H1 (cell line): ENCODE results near the gene FOXK1. TPM values are rescaled to one million over a fixed set of nuclear protein-coding genes. Genes with fewer than 3 reads are reported as not detected.

Experiments used
- BACH1 ChIP-seq: IDR thresholded peaks from 2 replicates; pipeline ENCODE4 v1.6.1; 2012; ENCODE audit warnings: low read length, improper control_type of control experiment
- BCL11A ChIP-seq, 2 experiments: IDR thresholded peaks; one replicate each; pipeline ENCODE4 v1.6.1; 2011; ENCODE audit warnings: low read depth in 2 of 2, low read length in 2 of 2, mild to moderate bottlenecking in 2 of 2
- BRCA1 ChIP-seq: IDR thresholded peaks from 2 replicates; pipeline ENCODE4 v1.6.1; 2012; ENCODE audit warnings: low read depth, low read length, improper control_type of control experiment
- CEBPB ChIP-seq: IDR thresholded peaks from 2 replicates; pipeline ENCODE4 v1.6.1; 2012; ENCODE audit warnings: low read depth, low read length
- CTBP2 ChIP-seq: IDR thresholded peaks from 2 replicates; pipeline ENCODE4 v1.7.0; 2011; ENCODE audit warnings: borderline replicate concordance, mild to moderate bottlenecking, moderate library complexity, mixed read lengths, low read length; ENCODE audit not compliant: insufficient read depth, insufficient read length
- FOSL1 ChIP-seq: IDR thresholded peaks from 2 replicates; pipeline ENCODE4 v1.6.1; 2011; ENCODE audit warnings: mild to moderate bottlenecking, low read depth, low read length, moderate library complexity; ENCODE audit not compliant: insufficient read depth
- MAFK ChIP-seq: IDR thresholded peaks from 2 replicates; pipeline ENCODE4 v1.6.1; 2012; ENCODE audit warnings: low read depth, mild to moderate bottlenecking, improper control_type of control experiment, low read length
- POLR2AphosphoS5 ChIP-seq: IDR thresholded peaks from 2 replicates; pipeline ENCODE4 v1.6.1; 2011; ENCODE audit warnings: low read depth, low read length
- RAD21 ChIP-seq, 2 experiments: IDR thresholded peaks in 1 of 2; conservative IDR thresholded peaks in 1 of 2; 2 replicates each; pipeline ENCODE4 v1.6.1; 2011; ENCODE audit warnings: low read depth in 2 of 2, low read length in 2 of 2, improper control_type of control experiment in 1 of 2, inconsistent platforms in 1 of 2, mild to moderate bottlenecking in 1 of 2, moderate library complexity in 1 of 2
- SAP30 ChIP-seq: fragments of 300-600 bp; sonication (generic); IDR thresholded peaks from 2 replicates; pipeline ENCODE4 v1.7.1; 2012; ENCODE audit warnings: low read length, moderate library complexity, mild to moderate bottlenecking, inconsistent platforms; ENCODE audit not compliant: insufficient read depth, insufficient replicate concordance
- polyA plus RNA-seq, 7 experiments: library from polyadenylated mRNA; depleted of rRNA in 3 of 7; stranded (reverse) in 5 of 7; unstranded in 2 of 7; fragments of >200 nt in 5 of 7; fragments of 200-250 nt in 2 of 7; gene quantifications; 1 replicate in 5 of 7; 2 replicates in 1 of 7; 4 replicates in 1 of 7; pipeline versions ENCODE4 v1.2.1 to v1.2.3, GENCODE V29; 2011 to 2013; ENCODE audit warnings: missing spikeins in 2 of 7, mixed read lengths in 2 of 7
- total RNA-seq: library from RNA; stranded (reverse); fragmentation: NEBNext Ultra II Directional; extraction: Animal tissue kit (Norgen Biotek cat#: 25700); gene quantifications from 2 replicates; pipeline ENCODE4 v1.2.1, GENCODE V29; 2021
- TF ChIP-seq, protein P1 (sequence below): fragments of 300-600 bp; sonication (generic); IDR thresholded peaks from 2 replicates; pipeline ENCODE4 v1.7.1; 2012; ENCODE audit warnings: low read length, moderate library complexity, mild to moderate bottlenecking, inconsistent platforms; ENCODE audit not compliant: insufficient replicate concordance

FOXK1 gene
- total and polyA plus RNA-seq, 2 of the 8 experiments (the other 6 are each of a cell fraction or from before 2014, with no cell fraction given), result 2.0 to 8.5 TPM

DNA sequence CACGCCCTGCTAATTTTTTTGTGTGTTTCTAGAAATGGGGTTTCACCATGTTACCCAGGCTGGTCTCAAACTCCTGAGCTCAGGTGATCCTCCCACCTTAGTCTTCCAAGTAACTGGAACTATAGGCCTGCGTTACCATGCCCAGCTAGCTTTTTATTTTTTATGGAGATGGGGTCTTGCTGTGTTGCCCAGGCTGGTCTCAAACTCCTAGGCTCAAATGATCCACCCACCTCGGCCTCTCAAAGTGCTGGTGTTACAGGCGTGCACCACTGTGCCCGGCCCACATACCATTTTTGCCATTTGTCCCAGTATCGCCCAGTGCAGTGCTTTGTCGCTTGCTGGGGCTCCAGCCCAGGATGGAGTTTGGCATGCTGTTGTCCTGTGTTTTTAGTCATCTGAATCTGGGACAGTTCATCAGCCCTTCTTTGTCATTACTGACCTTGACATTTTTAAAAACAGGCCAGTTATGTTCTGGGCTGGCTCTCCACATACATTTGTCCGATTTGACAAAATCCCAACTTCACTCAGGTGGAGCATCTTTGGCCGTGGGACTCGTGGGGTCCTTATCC is 16.7 kb downstream of the FOXK1 start (continued):
- TF ChIP-seq, protein P1, sequence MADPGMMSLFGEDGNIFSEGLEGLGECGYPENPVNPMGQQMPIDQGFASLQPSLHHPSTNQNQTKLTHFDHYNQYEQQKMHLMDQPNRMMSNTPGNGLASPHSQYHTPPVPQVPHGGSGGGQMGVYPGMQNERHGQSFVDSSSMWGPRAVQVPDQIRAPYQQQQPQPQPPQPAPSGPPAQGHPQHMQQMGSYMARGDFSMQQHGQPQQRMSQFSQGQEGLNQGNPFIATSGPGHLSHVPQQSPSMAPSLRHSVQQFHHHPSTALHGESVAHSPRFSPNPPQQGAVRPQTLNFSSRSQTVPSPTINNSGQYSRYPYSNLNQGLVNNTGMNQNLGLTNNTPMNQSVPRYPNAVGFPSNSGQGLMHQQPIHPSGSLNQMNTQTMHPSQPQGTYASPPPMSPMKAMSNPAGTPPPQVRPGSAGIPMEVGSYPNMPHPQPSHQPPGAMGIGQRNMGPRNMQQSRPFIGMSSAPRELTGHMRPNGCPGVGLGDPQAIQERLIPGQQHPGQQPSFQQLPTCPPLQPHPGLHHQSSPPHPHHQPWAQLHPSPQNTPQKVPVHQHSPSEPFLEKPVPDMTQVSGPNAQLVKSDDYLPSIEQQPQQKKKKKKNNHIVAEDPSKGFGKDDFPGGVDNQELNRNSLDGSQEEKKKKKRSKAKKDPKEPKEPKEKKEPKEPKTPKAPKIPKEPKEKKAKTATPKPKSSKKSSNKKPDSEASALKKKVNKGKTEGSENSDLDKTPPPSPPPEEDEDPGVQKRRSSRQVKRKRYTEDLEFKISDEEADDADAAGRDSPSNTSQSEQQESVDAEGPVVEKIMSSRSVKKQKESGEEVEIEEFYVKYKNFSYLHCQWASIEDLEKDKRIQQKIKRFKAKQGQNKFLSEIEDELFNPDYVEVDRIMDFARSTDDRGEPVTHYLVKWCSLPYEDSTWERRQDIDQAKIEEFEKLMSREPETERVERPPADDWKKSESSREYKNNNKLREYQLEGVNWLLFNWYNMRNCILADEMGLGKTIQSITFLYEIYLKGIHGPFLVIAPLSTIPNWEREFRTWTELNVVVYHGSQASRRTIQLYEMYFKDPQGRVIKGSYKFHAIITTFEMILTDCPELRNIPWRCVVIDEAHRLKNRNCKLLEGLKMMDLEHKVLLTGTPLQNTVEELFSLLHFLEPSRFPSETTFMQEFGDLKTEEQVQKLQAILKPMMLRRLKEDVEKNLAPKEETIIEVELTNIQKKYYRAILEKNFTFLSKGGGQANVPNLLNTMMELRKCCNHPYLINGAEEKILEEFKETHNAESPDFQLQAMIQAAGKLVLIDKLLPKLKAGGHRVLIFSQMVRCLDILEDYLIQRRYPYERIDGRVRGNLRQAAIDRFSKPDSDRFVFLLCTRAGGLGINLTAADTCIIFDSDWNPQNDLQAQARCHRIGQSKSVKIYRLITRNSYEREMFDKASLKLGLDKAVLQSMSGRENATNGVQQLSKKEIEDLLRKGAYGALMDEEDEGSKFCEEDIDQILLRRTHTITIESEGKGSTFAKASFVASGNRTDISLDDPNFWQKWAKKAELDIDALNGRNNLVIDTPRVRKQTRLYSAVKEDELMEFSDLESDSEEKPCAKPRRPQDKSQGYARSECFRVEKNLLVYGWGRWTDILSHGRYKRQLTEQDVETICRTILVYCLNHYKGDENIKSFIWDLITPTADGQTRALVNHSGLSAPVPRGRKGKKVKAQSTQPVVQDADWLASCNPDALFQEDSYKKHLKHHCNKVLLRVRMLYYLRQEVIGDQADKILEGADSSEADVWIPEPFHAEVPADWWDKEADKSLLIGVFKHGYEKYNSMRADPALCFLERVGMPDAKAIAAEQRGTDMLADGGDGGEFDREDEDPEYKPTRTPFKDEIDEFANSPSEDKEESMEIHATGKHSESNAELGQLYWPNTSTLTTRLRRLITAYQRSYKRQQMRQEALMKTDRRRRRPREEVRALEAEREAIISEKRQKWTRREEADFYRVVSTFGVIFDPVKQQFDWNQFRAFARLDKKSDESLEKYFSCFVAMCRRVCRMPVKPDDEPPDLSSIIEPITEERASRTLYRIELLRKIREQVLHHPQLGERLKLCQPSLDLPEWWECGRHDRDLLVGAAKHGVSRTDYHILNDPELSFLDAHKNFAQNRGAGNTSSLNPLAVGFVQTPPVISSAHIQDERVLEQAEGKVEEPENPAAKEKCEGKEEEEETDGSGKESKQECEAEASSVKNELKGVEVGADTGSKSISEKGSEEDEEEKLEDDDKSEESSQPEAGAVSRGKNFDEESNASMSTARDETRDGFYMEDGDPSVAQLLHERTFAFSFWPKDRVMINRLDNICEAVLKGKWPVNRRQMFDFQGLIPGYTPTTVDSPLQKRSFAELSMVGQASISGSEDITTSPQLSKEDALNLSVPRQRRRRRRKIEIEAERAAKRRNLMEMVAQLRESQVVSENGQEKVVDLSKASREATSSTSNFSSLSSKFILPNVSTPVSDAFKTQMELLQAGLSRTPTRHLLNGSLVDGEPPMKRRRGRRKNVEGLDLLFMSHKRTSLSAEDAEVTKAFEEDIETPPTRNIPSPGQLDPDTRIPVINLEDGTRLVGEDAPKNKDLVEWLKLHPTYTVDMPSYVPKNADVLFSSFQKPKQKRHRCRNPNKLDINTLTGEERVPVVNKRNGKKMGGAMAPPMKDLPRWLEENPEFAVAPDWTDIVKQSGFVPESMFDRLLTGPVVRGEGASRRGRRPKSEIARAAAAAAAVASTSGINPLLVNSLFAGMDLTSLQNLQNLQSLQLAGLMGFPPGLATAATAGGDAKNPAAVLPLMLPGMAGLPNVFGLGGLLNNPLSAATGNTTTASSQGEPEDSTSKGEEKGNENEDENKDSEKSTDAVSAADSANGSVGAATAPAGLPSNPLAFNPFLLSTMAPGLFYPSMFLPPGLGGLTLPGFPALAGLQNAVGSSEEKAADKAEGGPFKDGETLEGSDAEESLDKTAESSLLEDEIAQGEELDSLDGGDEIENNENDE, result no peak
- TF ChIP-seq BACH1 (no peak), BCL11A (IDR thresholded peaks at IDR 0.05; ENCODE audit: low read depth in 2 of 2, low read length in 2 of 2) (no peak), SAP30 (no peak), RAD21 (IDR thresholded peaks at IDR 0.05 in 1 of 2, conservative IDR thresholded peaks at IDR 0.05 in 1 of 2; ENCODE audit: low read depth in 2 of 2, low read length in 2 of 2) (no peak), MAFK (no peak), CTBP2 (no peak), CEBPB (no peak), POLR2AphosphoS5 (no peak), FOSL1 (no peak), BRCA1 (no peak)
